HG02885 (cell line): ENCODE results near the gene CMBL.

Source experiments
- ATAC-seq: cut with Tn5 transposase; IDR thresholded peaks from one replicate; pipeline ENCODE4 v1.9.1; 2021; ENCODE audit warnings: mild to moderate bottlenecking; ENCODE audit not compliant: unreplicated experiment, poor library complexity

Gene CMBL

DNA sequence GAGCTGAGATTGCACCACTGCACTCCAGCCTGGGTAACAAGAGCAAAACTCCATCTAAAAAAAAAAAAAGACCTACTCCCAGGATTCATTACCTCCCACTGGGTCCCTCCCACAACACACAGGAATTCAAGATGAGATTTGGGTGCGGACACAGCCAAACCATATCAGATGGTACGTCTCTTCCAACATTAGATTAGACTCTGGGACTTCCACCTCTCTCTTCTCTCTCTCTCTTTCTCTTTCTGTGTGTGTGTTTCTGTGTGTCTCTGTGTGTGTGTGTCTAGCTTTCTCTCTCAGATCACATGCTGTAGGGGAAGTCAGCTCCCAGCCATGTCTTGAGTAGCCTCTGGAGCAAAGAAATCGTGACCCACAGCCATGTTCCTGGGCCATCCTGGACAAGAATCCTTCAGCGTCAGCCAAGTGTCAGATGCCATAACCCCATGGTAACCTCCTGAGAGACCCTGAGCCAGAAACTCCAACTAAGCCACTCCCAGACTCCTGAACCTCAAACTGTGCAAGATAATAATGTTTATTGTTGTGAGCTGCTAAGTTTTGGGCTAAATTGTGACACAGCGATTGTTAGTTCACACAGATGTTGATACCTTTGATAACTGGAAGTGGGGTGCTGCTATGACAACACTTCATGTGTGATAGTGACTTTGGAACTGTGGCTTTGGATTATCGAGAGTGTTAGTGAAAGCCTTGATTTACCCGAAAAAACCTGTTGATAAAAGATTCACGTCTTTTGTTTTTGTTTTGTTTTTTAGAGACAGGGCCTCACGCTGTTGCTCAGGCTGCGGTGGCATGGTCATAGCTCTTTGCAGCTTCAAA is 4.1 kb upstream of the CMBL start:
- ATAC-seq = no peak

DNA sequence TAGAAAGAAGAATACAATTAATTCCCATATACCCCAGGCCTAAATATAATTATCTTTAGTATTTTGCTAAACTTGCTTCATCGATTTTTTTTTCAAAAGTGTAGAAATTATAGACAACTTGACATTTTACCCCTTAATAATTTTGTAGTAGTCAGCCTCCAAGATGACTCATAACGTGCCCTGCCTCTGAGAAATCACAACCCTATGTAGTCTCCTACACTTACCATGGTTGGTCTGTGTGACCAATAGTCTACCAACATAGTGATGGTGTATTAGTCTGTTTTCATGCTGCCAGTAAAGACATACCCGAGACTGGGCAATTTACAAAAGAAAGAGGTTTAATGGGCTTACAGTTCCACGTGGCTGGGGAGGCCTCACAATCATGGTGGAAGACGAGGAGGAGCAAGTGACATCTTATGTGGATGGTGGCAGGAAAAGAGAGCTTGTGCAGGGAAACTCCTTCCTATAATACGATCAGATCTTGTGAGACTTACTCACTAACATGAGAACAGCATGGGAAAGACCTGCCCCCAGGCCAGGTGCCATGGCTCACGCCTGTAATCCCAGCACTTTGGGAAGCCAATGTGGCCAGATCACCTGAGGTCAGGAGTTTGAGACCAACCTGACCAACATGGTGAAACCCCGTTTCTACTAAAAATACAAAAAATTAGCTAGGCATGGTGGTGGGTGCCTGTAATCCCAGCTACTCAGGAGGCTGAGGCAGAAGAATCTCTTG is 3.3 kb upstream of the CMBL start:
- ATAC-seq = peak; percentile 61

DNA sequence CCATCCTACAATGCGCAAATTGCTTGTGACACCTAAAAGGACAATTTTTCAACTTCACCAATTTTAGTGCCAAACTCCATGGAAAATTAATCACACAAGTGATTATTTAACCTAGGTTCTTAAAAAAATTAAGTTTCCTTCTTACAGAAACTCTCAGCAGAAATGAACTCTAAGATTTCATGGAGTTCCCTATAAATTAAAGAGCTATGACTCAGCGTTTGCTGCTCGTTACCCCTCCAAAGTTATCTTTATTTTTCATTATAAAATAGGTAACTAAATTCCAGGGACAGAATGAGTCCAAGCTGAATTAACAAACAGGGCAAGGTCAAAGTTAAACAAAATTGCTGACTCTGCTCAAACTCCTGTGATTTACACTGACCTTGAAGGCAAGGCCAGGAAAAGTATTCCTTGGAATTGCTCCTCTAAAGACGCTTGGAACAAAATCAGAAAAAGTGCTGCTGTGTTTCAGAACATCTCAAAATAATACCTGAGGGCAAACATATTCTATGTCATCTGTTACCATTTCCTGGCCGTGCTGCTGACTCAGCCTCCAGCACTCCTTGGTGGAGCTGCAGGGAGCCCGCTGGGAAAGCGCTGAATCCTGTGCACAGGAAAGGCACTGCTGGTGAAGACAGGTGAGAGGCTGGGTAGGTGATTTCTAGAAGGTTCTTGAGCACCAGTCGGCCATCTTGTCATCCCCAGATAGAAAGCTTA is 2.5 kb upstream of the CMBL start:
- ATAC-seq = no peak

DNA sequence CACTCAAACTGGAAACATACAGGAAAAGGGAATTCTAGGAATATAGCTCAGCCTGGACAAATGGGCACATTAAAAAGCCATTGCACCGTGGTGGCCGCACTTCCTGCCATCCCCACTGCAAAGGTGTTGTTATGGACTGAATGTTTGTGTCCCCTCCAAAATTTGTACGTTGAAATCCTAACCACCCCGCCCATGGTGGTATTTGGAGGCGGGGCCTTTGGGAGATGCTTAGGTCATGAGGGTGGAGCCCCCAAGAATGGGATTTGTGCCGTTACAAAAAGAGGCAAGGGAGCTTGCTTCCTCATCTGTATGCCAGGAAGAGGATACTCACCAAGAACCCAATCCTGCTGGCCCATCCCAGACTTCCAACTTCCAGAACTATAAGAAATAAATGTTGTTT is 1.1 kb upstream of the CMBL start:
- ATAC-seq = no peak

- no peak for ATAC-seq
Observed at GRCh38 chr5:10306806-10307205, 896 bp downstream of the CMBL start.

DNA sequence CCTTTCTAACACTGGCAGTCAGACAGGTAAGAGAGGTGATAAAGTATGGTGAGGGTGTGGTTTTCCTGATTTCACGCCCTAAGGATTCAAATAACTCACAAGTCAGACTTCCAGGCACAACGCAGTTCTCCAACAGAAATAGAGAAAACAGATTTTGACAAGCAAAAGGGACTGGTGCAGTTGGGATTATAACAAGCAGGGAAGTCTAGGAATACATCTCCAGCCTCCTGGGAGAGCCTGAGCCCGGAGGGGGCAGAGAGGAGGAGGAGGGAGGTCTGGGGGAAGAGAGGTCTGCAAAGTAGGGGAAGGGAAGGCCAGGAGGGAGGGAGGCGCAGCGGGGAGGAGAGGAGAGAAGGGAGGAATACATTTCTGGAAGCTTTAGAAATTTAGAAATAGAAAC is 1.6 kb downstream of the CMBL start:
- no peak for ATAC-seq

DNA sequence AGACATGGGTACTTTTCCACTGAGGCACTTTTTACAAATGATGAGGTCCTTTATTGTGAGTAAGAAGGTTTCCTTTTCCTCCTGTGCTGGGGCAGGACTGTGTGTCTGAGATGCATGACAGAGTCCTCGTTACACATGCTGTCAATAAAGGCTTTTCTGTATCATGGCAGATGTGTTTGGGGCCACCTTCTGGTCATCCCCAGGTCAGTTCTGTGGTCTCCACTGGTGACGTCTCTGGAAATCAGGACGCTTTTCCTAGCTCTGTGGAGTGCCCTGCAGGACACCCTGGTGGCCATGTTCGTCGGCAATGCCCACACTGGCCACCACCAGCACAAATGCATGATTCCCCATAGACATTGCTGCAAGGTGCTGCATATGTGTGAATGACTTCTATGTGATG is 2.8 kb downstream of the CMBL start:
- no peak for ATAC-seq

- ATAC-seq = no peak
Observed at GRCh38 chr5:10303699-10304170, 4.0 kb downstream of the CMBL start.

- no peak for ATAC-seq
Observed at GRCh38 chr5:10303201-10303600, 4.5 kb downstream of the CMBL start.

- ATAC-seq = no peak
Observed at GRCh38 chr5:10301842-10302610, 5.7 kb downstream of the CMBL start.

- ATAC-seq = no peak
Observed at GRCh38 chr5:10301266-10301665, 6.4 kb downstream of the CMBL start.

- no peak for ATAC-seq
Observed at GRCh38 chr5:10300246-10300645, 7.5 kb downstream of the CMBL start.

DNA sequence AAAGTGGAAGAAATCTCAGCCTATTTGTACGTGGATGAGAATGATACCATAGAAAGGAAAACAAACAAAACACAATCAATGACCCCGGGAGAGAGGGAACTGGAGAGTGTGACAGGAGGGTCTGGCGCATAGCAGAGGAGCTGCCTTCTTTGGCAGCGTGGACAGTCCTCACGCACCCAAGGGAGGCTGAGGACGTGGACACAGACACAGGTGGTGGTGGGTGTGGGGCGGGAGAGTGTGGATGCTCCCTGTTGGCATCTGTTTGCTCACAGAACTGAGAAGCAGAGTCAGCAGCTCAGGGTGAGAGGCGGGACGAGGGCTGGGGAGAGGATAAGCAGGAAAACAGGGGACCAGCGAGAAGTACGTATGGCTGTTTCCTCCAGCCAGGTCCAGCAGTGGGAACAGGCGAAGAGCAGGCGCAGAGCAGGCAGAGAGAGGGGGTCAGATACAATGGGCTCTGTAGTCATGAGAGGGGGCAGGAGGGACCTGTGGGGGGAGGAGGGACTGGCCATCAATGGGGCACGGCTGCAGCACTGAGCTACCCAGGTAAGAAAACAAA is 10.0 kb downstream of the CMBL start:
- no peak for ATAC-seq

GRCh38 chr5:10295619-10296326 is 11.9 kb downstream of the CMBL start:
- no peak for ATAC-seq

GRCh38 chr5:10293907-10294662 is 13.6 kb downstream of the CMBL start:
- ATAC-seq = no peak

- no peak for ATAC-seq
Observed at GRCh38 chr5:10291692-10292339, 15.9 kb downstream of the CMBL start.

DNA sequence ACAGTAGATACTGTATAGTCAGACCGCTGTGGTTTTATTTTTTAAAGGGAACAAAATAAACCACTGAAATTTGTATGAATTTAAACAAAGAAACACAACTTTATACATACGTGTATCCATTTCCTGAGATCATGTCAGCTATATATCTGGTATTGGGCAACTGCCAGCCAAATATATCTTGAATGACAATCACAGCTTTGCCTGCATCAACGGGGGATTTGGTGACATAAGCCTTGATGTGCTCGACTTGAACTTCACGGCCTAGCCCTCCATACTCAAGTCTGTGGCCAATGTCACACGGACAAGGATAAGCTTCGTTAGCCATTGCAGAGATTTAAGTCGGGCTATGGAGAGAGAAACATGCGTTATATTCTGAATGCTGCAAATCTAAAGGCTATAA is 17.3 kb downstream of the CMBL start:
- no peak for ATAC-seq

DNA sequence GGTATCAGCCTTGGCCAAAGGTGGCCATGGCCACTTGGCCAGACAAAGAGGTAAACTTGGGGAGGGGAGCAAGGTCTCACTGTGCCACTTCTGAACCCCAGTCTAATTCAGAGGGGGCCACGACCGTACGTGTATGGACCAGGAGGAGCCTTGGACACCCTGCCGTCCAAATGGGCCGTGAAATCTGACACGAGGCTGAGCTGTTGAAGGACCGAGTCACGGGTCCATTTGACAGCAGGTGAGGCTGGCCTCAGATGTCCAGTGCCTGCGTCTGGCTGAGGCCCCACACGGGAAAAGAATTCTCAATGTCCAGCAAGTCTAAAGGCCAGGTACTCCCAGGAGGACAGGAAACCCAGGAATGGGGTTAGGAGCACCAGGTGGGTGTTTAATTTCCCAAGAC is 17.7 kb downstream of the CMBL start:
- no peak for ATAC-seq
